Measurements from ENCODE around the gene LBHD2. TPM values are rescaled to one million over a fixed set of nuclear protein-coding genes. Genes with fewer than 3 reads are reported as not detected.

LBHD2 gene
- total RNA-seq, 2 experiments from 2014 or later: not detected

DNA sequence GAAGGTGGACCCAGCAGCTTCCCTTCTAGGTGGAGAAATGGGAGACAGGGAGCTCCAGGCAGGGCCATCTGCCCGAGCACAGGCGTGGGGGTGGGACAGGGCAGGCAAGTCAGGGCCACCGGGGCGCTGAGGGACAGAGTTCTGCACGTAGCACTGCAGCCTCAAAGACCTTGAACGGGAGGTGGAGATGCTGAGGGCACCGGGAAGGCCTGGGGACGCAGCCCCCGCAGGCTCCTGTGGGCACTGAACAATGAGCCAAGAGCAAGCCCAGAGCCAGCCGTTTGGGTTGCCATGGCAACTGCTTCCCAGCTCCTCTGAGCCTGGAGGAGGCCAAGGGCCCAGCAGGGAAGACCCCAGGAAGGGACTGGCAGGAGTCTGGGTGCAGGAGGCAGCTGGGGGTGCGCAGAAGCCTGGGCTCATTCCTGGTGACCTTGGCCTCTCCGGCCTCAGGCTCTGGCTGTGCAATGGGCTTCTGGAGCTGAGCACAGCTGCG lies 3.4 kb downstream of the LBHD2 start:
- intact Hi-C loops (cut with micrococcal nuclease): no loop called here
- Mint-ChIP-seq H3K27me3 (ENCODE audit: low read depth) (peaks cover 7% of the 10 kb centered on the region), H3K36me3 (ENCODE audit: low read depth) (no peaks in the 10 kb centered on the region), H3K4me1 (ENCODE audit: low read depth) (peaks cover 3% of the 10 kb centered on the region), H3K9me3 (no peaks in the 10 kb centered on the region), H3K4me3 (no peak overlapping the region), H3K27ac (no peak overlapping the region)
- no peak for DNase-seq
- CTCF ChIA-PET: interaction anchor here (0.6 to 4.2 kb wide), 3 partner anchors 18 to 524 kb away, joined by 3 to 15 read pairs (median 3); no protein-coding TSS in a partner anchor

GRCh38 chr14:103088921-103089320 lies 4.9 kb downstream of the LBHD2 start:
- Mint-ChIP-seq H3K27ac (no peak overlapping the region), H3K4me1 (ENCODE audit: low read depth) (peaks cover 3% of the 10 kb centered on the region), H3K4me3 (no peak overlapping the region), H3K27me3 (ENCODE audit: low read depth) (peaks cover 7% of the 10 kb centered on the region), H3K36me3 (ENCODE audit: low read depth) (no peaks in the 10 kb centered on the region), H3K9me3 (no peaks in the 10 kb centered on the region)
- CTCF ChIA-PET: no interaction called here
- intact Hi-C loops (cut with micrococcal nuclease): no loop called here
- no peak for DNase-seq

DNA sequence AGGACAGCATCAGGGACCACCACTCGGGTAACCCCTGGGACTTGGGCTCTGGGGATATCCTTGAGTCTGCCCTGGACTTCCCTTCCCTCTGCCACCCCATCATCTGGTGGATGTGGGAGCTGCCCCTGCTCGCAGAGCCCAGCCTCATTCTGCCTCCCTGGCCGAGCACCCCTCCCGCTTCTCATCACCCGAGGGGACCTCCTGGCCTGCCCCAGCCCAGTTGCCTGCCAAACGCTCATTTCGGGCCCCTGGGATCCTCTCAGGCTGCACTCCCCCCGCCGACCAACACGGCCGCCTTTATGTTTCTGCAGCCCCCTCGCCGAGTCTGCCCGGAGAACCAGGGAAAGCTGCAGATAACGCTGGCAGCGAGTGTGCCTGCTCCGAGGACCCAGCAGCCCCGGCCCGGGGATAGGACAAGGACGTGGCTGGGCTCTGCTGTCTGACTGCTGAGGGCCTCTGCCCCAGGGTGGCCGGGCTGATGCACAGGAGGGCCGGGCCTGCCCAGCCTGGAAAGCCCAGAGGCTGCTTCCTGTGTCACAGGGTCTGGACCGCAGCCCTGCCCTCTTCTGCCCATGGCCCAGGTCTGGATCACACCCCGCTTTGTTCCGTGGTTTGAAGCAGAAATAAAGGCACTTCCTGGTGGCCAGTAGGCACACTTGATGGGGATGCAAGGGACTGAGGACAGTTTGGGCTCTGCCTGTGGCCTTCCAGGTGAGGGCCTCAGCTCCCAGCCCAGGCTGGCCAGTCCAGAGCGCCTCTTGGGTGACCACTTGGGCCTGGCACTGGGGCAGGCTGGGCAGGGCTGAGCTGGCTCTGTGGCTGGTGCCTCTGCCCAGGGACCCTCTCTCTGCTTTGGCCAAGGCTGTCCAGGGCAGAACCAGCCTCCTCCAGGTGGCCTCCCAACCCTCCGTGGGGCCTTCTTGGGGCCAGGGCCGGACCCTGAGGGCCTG lies 5.7 kb downstream of the LBHD2 start:
- intact Hi-C loops (cut with micrococcal nuclease): loop anchor here (10.0 kb wide), 1 partner anchor 565 kb away; no protein-coding TSS in a partner anchor

DNA sequence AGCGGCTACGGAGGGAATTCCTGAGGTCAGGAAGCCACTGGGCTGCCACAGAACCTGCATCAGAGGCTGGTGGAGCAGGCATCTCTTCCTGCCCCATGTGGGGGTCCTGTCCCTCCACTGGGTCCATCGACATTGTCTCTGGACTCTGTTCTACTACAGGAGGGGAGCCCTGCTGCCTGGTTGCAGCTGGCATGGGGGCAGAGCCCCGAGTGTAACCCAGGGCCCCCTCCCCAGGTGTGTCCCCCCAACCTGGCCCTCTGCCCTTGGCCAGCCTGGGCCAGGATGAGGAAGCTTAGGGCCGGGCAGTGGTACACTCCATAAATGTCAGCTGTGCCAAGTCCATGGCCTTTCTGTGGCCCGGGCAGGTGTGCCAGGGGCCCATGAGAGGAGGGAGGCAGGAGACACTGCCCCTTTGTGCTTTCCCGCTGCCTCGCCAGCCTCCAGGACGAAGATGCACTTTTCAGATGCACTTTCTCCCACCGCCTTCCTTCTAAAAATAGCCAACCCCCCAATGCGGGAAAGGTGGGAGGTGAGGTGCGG lies 6.5 kb downstream of the LBHD2 start:
- H3K36me3 Mint-ChIP-seq (ENCODE audit: low read depth): no peaks in the 10 kb centered on the region
- H3K4me3 Mint-ChIP-seq: peak overlapping the region; percentile 29
- peaks cover 3% of the 10 kb centered on the region for H3K4me1 Mint-ChIP-seq (ENCODE audit: low read depth)
- CTCF ChIA-PET: interaction anchor here (0.6 to 1.3 kb wide), 4 partner anchors 12 to 23 kb away, joined by 3 to 6 read pairs (median 4); no protein-coding TSS in a partner anchor
- no peaks in the 10 kb centered on the region for H3K9me3 Mint-ChIP-seq
- no peak for DNase-seq
- intact Hi-C loops (cut with micrococcal nuclease): loop anchor here (1.0 to 10.0 kb wide), 2 partner anchors 15 to 566 kb away; no protein-coding TSS in a partner anchor
- peaks cover 1% of the 10 kb centered on the region for H3K27me3 Mint-ChIP-seq (ENCODE audit: low read depth)
- H3K27ac Mint-ChIP-seq: no peak overlapping the region

More for the DNA sequence above, 5.7 kb downstream of the LBHD2 start:
- CTCF ChIA-PET: interaction anchor here (0.6 to 1.3 kb wide), 2 partner anchors 15 to 24 kb away, joined by 3 read pairs; no protein-coding TSS in a partner anchor
- no peak for DNase-seq
- Mint-ChIP-seq H3K4me3 (no peak overlapping the region), H3K27ac (no peak overlapping the region), H3K4me1 (ENCODE audit: low read depth) (peaks cover 3% of the 10 kb centered on the region), H3K36me3 (ENCODE audit: low read depth) (no peaks in the 10 kb centered on the region), H3K9me3 (no peaks in the 10 kb centered on the region), H3K27me3 (ENCODE audit: low read depth) (peaks cover 4% of the 10 kb centered on the region)

DNA sequence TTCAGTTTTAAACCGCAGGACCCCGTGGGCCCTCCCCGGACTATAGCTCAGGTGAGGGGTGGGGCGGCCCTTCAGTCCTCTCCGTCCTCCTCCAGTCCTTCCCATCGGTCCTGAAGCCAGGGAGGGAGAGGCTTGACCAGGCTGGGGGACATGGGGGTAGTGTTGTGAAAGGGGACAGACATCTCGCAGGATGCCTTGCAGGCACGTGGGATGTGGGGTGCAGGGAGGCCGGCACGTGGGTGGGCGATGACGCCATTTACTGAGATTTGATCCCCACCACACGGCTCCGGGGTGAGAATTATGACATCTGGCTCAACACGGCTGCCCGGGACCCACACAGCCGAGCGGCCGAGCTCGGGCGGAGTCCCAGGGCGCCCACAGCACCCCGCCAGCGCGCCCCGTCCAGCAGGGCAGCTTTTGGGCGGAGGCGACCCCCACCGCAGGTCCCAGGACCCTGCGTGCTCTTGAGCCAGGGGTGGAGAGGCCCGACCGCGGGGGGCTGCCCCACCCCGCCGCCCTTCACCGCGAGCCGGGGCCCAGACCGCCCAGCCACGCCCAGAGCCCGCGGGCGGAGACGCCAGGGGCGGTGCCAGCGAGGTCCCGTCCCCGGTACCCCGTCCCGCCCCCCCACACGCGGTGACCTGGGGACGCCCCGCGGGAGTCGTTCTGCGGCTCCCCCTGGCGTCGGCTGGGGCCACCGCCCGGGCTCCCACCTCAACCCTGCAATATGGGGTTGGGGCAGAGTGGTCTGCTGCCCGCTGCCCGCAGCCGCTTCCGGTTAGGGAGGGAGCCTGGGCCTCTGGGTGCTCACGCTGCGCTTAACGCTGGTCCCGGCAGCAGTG lies 7.3 kb downstream of the LBHD2 start:
- Mint-ChIP-seq H3K4me1 (ENCODE audit: low read depth) (peaks cover 3% of the 10 kb centered on the region), H3K27me3 (ENCODE audit: low read depth) (no peaks in the 10 kb centered on the region), H3K27ac (no peak overlapping the region), H3K36me3 (ENCODE audit: low read depth) (no peaks in the 10 kb centered on the region), H3K9me3 (no peaks in the 10 kb centered on the region), H3K4me3 (peak overlapping the region; percentile 29)
- CTCF ChIA-PET: interaction anchor here (1.2 to 1.3 kb wide), 3 partner anchors 12 to 16 kb away, joined by 3 to 6 read pairs (median 4); no protein-coding TSS in a partner anchor
- peak; percentile 76 for DNase-seq
- intact Hi-C loops (cut with micrococcal nuclease): loop anchor here (1.0 to 10.0 kb wide), 2 partner anchors 16 to 566 kb away; no protein-coding TSS in a partner anchor

DNA sequence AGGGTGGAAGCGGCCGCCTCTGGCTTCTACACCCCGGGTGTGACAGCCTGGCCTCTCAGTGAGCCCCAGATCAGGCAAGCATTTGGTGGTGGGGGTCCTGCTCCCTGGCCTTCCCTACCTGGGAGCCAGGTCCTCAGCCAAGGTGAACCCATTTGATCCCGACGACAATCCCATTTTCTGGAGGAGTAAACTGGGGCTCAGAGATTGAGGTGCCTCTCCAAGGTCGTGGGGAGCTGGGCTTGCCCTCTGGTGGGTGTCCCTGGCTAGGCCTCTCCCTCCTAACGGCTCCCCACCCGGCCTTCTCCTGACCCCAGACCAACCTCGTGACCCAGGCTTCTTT lies 7.8 kb downstream of the LBHD2 start:
- no peak for DNase-seq
- H3K27ac Mint-ChIP-seq: no peak overlapping the region
- H3K9me3 Mint-ChIP-seq: no peaks in the 10 kb centered on the region
- CTCF ChIA-PET: interaction anchor here (1.0 to 1.3 kb wide), 2 partner anchors 17 kb away, joined by 5 to 6 read pairs; no protein-coding TSS in a partner anchor
- peaks cover 2% of the 10 kb centered on the region for H3K27me3 Mint-ChIP-seq (ENCODE audit: low read depth)
- peaks cover 3% of the 10 kb centered on the region for H3K4me1 Mint-ChIP-seq (ENCODE audit: low read depth)
- no peaks in the 10 kb centered on the region for H3K36me3 Mint-ChIP-seq (ENCODE audit: low read depth)
- intact Hi-C loops (cut with micrococcal nuclease): loop anchor here (1.0 to 10.0 kb wide), 2 partner anchors 17 to 567 kb away; no protein-coding TSS in a partner anchor
- H3K4me3 Mint-ChIP-seq: peak overlapping the region; percentile 21

GRCh38 chr14:103093856-103094405 lies 9.9 kb downstream of the LBHD2 start:
- Mint-ChIP-seq H3K4me1 (ENCODE audit: low read depth) (peaks cover 3% of the 10 kb centered on the region), H3K27ac (no peak overlapping the region), H3K36me3 (ENCODE audit: low read depth) (no peaks in the 10 kb centered on the region), H3K9me3 (no peaks in the 10 kb centered on the region), H3K27me3 (ENCODE audit: low read depth) (peaks cover 4% of the 10 kb centered on the region), H3K4me3 (no peak overlapping the region)
- CTCF ChIA-PET: interaction anchor here (3.3 kb wide), 1 partner anchor 11 kb away, joined by 28 read pairs; no protein-coding TSS in a partner anchor
- DNase-seq: no peak
- intact Hi-C loops (cut with micrococcal nuclease): loop anchor here (10.0 kb wide), 1 partner anchor 569 kb away; no protein-coding TSS in a partner anchor

- intact Hi-C loops (cut with micrococcal nuclease): loop anchor here (10.0 kb wide), 1 partner anchor 570 kb away; no protein-coding TSS in a partner anchor
- CTCF ChIA-PET: interaction anchor here (3.3 kb wide), 1 partner anchor 10 kb away, joined by 28 read pairs; no protein-coding TSS in a partner anchor
- H3K4me3 Mint-ChIP-seq: no peak within 1 kb of the TSS
Measured at GRCh38 chr14:103094406-103095209, 10.6 kb downstream of the LBHD2 start, which contains the start of gene EXOC3L4. EXOC3L4 (plus strand) TSS chr14:103094725; CDS start chr14:103100220, 5,495 bp downstream.

GRCh38 chr14:103095210-103095778 lies 11.3 kb downstream of the LBHD2 start:
- H3K4me1 Mint-ChIP-seq (ENCODE audit: low read depth): peaks cover 3% of the 10 kb centered on the region
- CTCF ChIA-PET: interaction anchor here (0.6 to 3.3 kb wide), 2 partner anchors 10 to 135 kb away, joined by 3 to 28 read pairs; no protein-coding TSS in a partner anchor
- intact Hi-C loops (cut with micrococcal nuclease): loop anchor here (10.0 kb wide), 1 partner anchor 570 kb away; no protein-coding TSS in a partner anchor
- H3K9me3 Mint-ChIP-seq: no peaks in the 10 kb centered on the region
- H3K4me3 Mint-ChIP-seq: no peak overlapping the region
- no peaks in the 10 kb centered on the region for H3K36me3 Mint-ChIP-seq (ENCODE audit: low read depth)
- DNase-seq: no peak
- H3K27ac Mint-ChIP-seq: no peak overlapping the region
- peaks cover 6% of the 10 kb centered on the region for H3K27me3 Mint-ChIP-seq (ENCODE audit: low read depth)

More at GRCh38 chr14:103094406-103095209, 10.6 kb downstream of the LBHD2 start, which contains the start of gene EXOC3L4:
- H3K36me3 Mint-ChIP-seq (ENCODE audit: low read depth): no peaks in the 10 kb centered on the region
- H3K4me1 Mint-ChIP-seq (ENCODE audit: low read depth): peaks cover 3% of the 10 kb centered on the region
- H3K27ac Mint-ChIP-seq: no peak within 1 kb of the TSS
- no peak for DNase-seq
- peaks cover 4% of the 10 kb centered on the region for H3K27me3 Mint-ChIP-seq (ENCODE audit: low read depth)
- no peaks in the 10 kb centered on the region for H3K9me3 Mint-ChIP-seq

DNA sequence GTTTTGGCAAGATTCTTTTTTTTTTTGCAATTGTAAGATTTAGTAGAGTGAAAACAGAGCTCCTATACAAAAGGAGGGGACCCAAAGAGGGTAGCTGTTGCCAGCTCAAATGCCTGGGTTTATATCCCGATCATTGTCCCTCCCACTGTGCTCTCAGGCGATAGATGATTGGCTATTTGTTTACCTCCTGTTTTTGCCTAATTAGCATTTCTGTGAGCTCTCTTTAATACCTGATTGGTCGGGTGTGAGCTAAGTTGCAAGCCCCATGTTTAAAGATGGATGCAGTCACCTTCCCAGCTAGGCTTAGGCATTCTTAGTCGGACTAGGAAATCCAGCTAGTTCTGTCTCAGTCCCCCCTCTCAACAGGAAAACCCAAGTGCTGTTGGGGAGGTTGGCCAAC lies 12.4 kb downstream of the LBHD2 start:
- Mint-ChIP-seq H3K4me3 (no peak overlapping the region), H3K27ac (no peak overlapping the region), H3K36me3 (ENCODE audit: low read depth) (no peaks in the 10 kb centered on the region), H3K27me3 (ENCODE audit: low read depth) (peaks cover 10% of the 10 kb centered on the region), H3K9me3 (no peaks in the 10 kb centered on the region), H3K4me1 (ENCODE audit: low read depth) (no peaks in the 10 kb centered on the region)
- CTCF ChIA-PET: interaction anchor here (3.3 kb wide), 1 partner anchor 9 kb away, joined by 28 read pairs; no protein-coding TSS in a partner anchor
- intact Hi-C loops (cut with micrococcal nuclease): loop anchor here (10.0 kb wide), 1 partner anchor 572 kb away; no protein-coding TSS in a partner anchor
- DNase-seq: no peak

Measured in activated naive CD4-positive, alpha-beta T cell treated with anti-CD3 and anti-CD28 coated beads for 36 hours (primary cell).